Mucosa of rectum (tissue), 2 donors: ENCODE measurements around the gene AGBL1.

Experiments
- H3K27ac ChIP-seq, 2 donors: one replicate each; pipeline ENCODE4 v1.7.0; 2013; ENCODE audit warnings: inconsistent platforms in 2 of 2, low read depth in 2 of 2, low read length in 2 of 2
- H3K27me3 ChIP-seq, 2 donors: one replicate each; pipeline ENCODE4 v1.7.0; 2013; ENCODE audit warnings: low read length in 2 of 2; ENCODE audit not compliant: control insufficient read depth in 2 of 2, insufficient read depth in 2 of 2
- H3K36me3 ChIP-seq, 2 donors: one replicate each; pipeline ENCODE4 v1.7.0; 2013; ENCODE audit warnings: low read length in 2 of 2; ENCODE audit not compliant: control insufficient read depth in 2 of 2, insufficient read depth in 2 of 2
- H3K4me1 ChIP-seq, 2 donors: one replicate each; pipeline ENCODE4 v1.7.0; 2013; ENCODE audit warnings: low read length in 2 of 2, mild to moderate bottlenecking in 1 of 2; ENCODE audit not compliant: control insufficient read depth in 2 of 2, insufficient read depth in 2 of 2
- H3K4me3 ChIP-seq, 2 donors: one replicate each; pipeline ENCODE4 v1.7.0; 2013; ENCODE audit warnings: low read length in 2 of 2
- H3K9ac ChIP-seq, 2 donors: one replicate each; pipeline ENCODE4 v1.7.0; 2013; ENCODE audit warnings: low read length in 2 of 2, low read depth in 1 of 2, mild to moderate bottlenecking in 1 of 2
- H3K9me3 ChIP-seq, 2 donors: one replicate each; pipeline ENCODE4 v1.7.0; 2013; ENCODE audit warnings: low read length in 2 of 2; ENCODE audit not compliant: control insufficient read depth in 2 of 2
- donor health status: healthy.
- donor health status: Normal muscosa, but diverticular disease.

The AGBL1 gene

GRCh38 chr15:86615816-86616215 is 536.1 kb downstream of the AGBL1 start:
- Histone ChIP-seq H3K9ac (no peak overlapping the region), H3K36me3 (no peaks in the 10 kb centered on the region), H3K4me1 (peaks cover 3 to 5% of the 10 kb centered on the region in 2 donors), H3K9me3 (no peaks in the 10 kb centered on the region), H3K27me3 (no peaks in the 10 kb centered on the region), H3K27ac (no peak overlapping the region), H3K4me3 (no peak overlapping the region)

GRCh38 chr15:86616771-86617170 is 537.1 kb downstream of the AGBL1 start:
- Histone ChIP-seq H3K27me3 (no peaks in the 10 kb centered on the region), H3K4me3 (no peak overlapping the region), H3K4me1 (peaks cover 7 to 9% of the 10 kb centered on the region in 2 donors), H3K9me3 (no peaks in the 10 kb centered on the region), H3K27ac (no peak overlapping the region), H3K36me3 (no peaks in the 10 kb centered on the region), H3K9ac (no peak overlapping the region)

GRCh38 chr15:86620157-86620556 is 540.5 kb downstream of the AGBL1 start:
- peaks cover 10 to 14% of the 10 kb centered on the region in 2 donors for H3K4me1 ChIP-seq
- H3K9ac ChIP-seq: no peak overlapping the region
- H3K27ac ChIP-seq: peak overlapping the region in 1 of 2 donors; percentile 49
- no peaks in the 10 kb centered on the region for H3K36me3 ChIP-seq
- no peaks in the 10 kb centered on the region for H3K9me3 ChIP-seq
- H3K27me3 ChIP-seq: no peaks in the 10 kb centered on the region
- H3K4me3 ChIP-seq: no peak overlapping the region

- Histone ChIP-seq H3K9me3 (no peaks in the 10 kb centered on the region), H3K4me3 (peak overlapping the region in 1 of 2 donors; percentile 34), H3K27ac (peak overlapping the region in 1 of 2 donors; percentile 49), H3K36me3 (no peaks in the 10 kb centered on the region), H3K4me1 (peaks cover 7 to 14% of the 10 kb centered on the region in 2 donors), H3K9ac (no peak overlapping the region), H3K27me3 (no peaks in the 10 kb centered on the region)
Measured at GRCh38 chr15:86620641-86621349, 541.1 kb downstream of the AGBL1 start.

GRCh38 chr15:86623236-86623635 is 543.6 kb downstream of the AGBL1 start:
- Histone ChIP-seq H3K4me1 (peaks cover 7 to 14% of the 10 kb centered on the region in 2 donors), H3K4me3 (no peak overlapping the region), H3K27ac (no peak overlapping the region), H3K9ac (no peak overlapping the region), H3K27me3 (no peaks in the 10 kb centered on the region), H3K9me3 (no peaks in the 10 kb centered on the region), H3K36me3 (no peaks in the 10 kb centered on the region)

- Histone ChIP-seq H3K4me1 (peaks cover 7 to 22% of the 10 kb centered on the region in 2 donors), H3K27me3 (no peaks in the 10 kb centered on the region), H3K9me3 (no peaks in the 10 kb centered on the region), H3K4me3 (no peak overlapping the region), H3K27ac (no peak overlapping the region), H3K36me3 (no peaks in the 10 kb centered on the region), H3K9ac (peak overlapping the region in 1 of 2 donors; percentile 14)
Measured at GRCh38 chr15:86624261-86625036, 544.8 kb downstream of the AGBL1 start.

GRCh38 chr15:86629409-86630356 is 550.0 kb downstream of the AGBL1 start:
- peaks cover 9 to 24% of the 10 kb centered on the region in 2 donors for H3K4me1 ChIP-seq
- H3K27ac ChIP-seq: peak overlapping the region in 1 of 2 donors; percentile 35
- no peaks in the 10 kb centered on the region for H3K9me3 ChIP-seq
- no peaks in the 10 kb centered on the region for H3K27me3 ChIP-seq
- no peaks in the 10 kb centered on the region for H3K36me3 ChIP-seq
- no peak overlapping the region for H3K9ac ChIP-seq
- peak overlapping the region in 1 of 2 donors; percentile 3 for H3K4me3 ChIP-seq

- no peaks in the 10 kb centered on the region for H3K36me3 ChIP-seq
- H3K4me1 ChIP-seq: peaks cover 7 to 23% of the 10 kb centered on the region in 2 donors
- H3K27ac ChIP-seq: no peak overlapping the region
- no peak overlapping the region for H3K9ac ChIP-seq
- H3K9me3 ChIP-seq: no peaks in the 10 kb centered on the region
- H3K27me3 ChIP-seq: no peaks in the 10 kb centered on the region
- H3K4me3 ChIP-seq: no peak overlapping the region
Measured at GRCh38 chr15:86630946-86631345, 551.3 kb downstream of the AGBL1 start.

GRCh38 chr15:86634146-86634545 is 554.5 kb downstream of the AGBL1 start:
- no peaks in the 10 kb centered on the region for H3K36me3 ChIP-seq
- H3K27ac ChIP-seq: no peak overlapping the region
- H3K4me3 ChIP-seq: no peak overlapping the region
- peaks cover 7 to 17% of the 10 kb centered on the region in 2 donors for H3K4me1 ChIP-seq
- H3K9me3 ChIP-seq: no peaks in the 10 kb centered on the region
- H3K27me3 ChIP-seq: no peaks in the 10 kb centered on the region
- H3K9ac ChIP-seq: no peak overlapping the region
